NCI-H748 treated with DMSO at 0.1 percent for 48 hours (cell line): ENCODE measurements around the gene HSPG2.

ENCODE experiments used
- DNase-seq: peaks from one replicate; lab custom pipeline; 2025; lab: John Stamatoyannopoulos, UW

HSPG2 gene

GRCh38 chr1:21861602-21862429 is 75.3 kb downstream of the HSPG2 start:
- DNase-seq: no peak

GRCh38 chr1:21860971-21861370 is 76.1 kb downstream of the HSPG2 start:
- no peak for DNase-seq

GRCh38 chr1:21859669-21860179 is 77.4 kb downstream of the HSPG2 start:
- DNase-seq: no peak

GRCh38 chr1:21857840-21858670 is 79.1 kb downstream of the HSPG2 start:
- DNase-seq: no peak

GRCh38 chr1:21857142-21857839 is 79.8 kb downstream of the HSPG2 start:
- DNase-seq: no peak

GRCh38 chr1:21855257-21856096 is 81.6 kb downstream of the HSPG2 start:
- no peak for DNase-seq

GRCh38 chr1:21854751-21855131 is 82.4 kb downstream of the HSPG2 start:
- no peak for DNase-seq

- no peak for DNase-seq
Measured at GRCh38 chr1:21854090-21854750, 82.9 kb downstream of the HSPG2 start.

- no peak for DNase-seq
Measured at GRCh38 chr1:21853131-21853427, 84.0 kb downstream of the HSPG2 start.

- no peak for DNase-seq
Measured at GRCh38 chr1:21852282-21853130, 84.6 kb downstream of the HSPG2 start.

- DNase-seq: no peak
Measured at GRCh38 chr1:21851430-21852250, 85.5 kb downstream of the HSPG2 start.

GRCh38 chr1:21849909-21850576 is 87.1 kb downstream of the HSPG2 start:
- DNase-seq: no peak

- DNase-seq: no peak
Measured at GRCh38 chr1:21848524-21849174, 88.5 kb downstream of the HSPG2 start.

- DNase-seq: no peak
Measured at GRCh38 chr1:21847223-21848205, 89.6 kb downstream of the HSPG2 start.

- DNase-seq: no peak
Measured at GRCh38 chr1:21845646-21846641, 91.2 kb downstream of the HSPG2 start.

- DNase-seq: no peak
Measured at GRCh38 chr1:21843996-21844395, 93.1 kb downstream of the HSPG2 start.
